Gastrocnemius medialis (tissue), 4 donors: ENCODE measurements around the gene PYROXD2.

Experiments
- POLR2A ChIP-seq, 2 donors: fragments of 450-650 bp; IDR thresholded peaks; one replicate each; pipeline ENCODE4 v1.6.1; 2017; ENCODE audit warnings: antibody characterized with exemption in 2 of 2, mild to moderate bottlenecking in 2 of 2, moderate library complexity in 2 of 2
- TF ChIP-seq, protein P1 (sequence below), 5 experiments: fragments of 450-650 bp in 3 of 5; fragments of 200-600 bp in 2 of 5; sonication (generic) in 2 of 5; IDR thresholded peaks in 4 of 5; conservative IDR thresholded peaks in 1 of 5; 1 replicate in 4 of 5; 2 replicates in 1 of 5; pipeline ENCODE4 v1.5.1; 2016 to 2019; ENCODE audit warnings: antibody characterized with exemption in 5 of 5, mild to moderate bottlenecking in 3 of 5, moderate library complexity in 3 of 5

GRCh38 chr10:98399784-98400183 is 15.2 kb downstream of the PYROXD2 start:
- no peak for TF ChIP-seq POLR2A (IDR thresholded peaks at IDR 0.05)
- TF ChIP-seq, protein P1, sequence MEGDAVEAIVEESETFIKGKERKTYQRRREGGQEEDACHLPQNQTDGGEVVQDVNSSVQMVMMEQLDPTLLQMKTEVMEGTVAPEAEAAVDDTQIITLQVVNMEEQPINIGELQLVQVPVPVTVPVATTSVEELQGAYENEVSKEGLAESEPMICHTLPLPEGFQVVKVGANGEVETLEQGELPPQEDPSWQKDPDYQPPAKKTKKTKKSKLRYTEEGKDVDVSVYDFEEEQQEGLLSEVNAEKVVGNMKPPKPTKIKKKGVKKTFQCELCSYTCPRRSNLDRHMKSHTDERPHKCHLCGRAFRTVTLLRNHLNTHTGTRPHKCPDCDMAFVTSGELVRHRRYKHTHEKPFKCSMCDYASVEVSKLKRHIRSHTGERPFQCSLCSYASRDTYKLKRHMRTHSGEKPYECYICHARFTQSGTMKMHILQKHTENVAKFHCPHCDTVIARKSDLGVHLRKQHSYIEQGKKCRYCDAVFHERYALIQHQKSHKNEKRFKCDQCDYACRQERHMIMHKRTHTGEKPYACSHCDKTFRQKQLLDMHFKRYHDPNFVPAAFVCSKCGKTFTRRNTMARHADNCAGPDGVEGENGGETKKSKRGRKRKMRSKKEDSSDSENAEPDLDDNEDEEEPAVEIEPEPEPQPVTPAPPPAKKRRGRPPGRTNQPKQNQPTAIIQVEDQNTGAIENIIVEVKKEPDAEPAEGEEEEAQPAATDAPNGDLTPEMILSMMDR (IDR thresholded peaks at IDR 0.05 in 4 of 5, conservative IDR thresholded peaks at IDR 0.05 in 1 of 5), result no peak
